ENCODE measurements around the gene ZNF740. TPM values are rescaled to one million over a fixed set of nuclear protein-coding genes. Genes with fewer than 3 reads are reported as not detected.

ZNF740 gene
- total and polyA plus RNA-seq, 2 donors (not counting 1 experiment from before 2014, with no cell fraction given): 35.9 to 117 TPM

- Mint-ChIP-seq H3K4me1 (peaks cover 16% of the 10 kb centered on the region), H3K27ac (no peak overlapping the region), H3K4me3 (no peak overlapping the region), H3K27me3 (no peaks in the 10 kb centered on the region), H3K9me3 (ENCODE audit: insufficient read depth) (no peaks in the 10 kb centered on the region)
- Histone ChIP-seq H3K4me3 (ENCODE audit: control extremely low read depth in 1 of 5, extremely low read depth in 1 of 5, insufficient read depth in 1 of 5, low read depth in 2 of 5, low read length in 4 of 5) (no peak overlapping the region), H3K27me3 (replicated peaks in 1 of 4; ENCODE audit: control extremely low read depth in 1 of 4, control insufficient read depth in 3 of 4, insufficient read depth in 4 of 4, low read length in 3 of 4) (no peaks in the 10 kb centered on the region), H3K4me1 (ENCODE audit: control insufficient read depth in 2 of 2, insufficient read depth in 2 of 2, low read length in 2 of 2) (peaks cover 7 to 21% of the 10 kb centered on the region in 2 donors), H3K36me3 (replicated peaks in 1 of 2; ENCODE audit: control extremely low read depth in 1 of 2, control insufficient read depth in 1 of 2, extremely low read depth in 1 of 2, insufficient read depth in 2 of 2, low read length in 1 of 2) (no peaks in the 10 kb centered on the region), H3K79me2 (ENCODE audit: control insufficient read depth, insufficient read depth, low read length) (no peaks in the 10 kb centered on the region), H3K4me2 (replicated peaks; ENCODE audit: low read depth, low read length, poor library complexity, severe bottlenecking) (no peak overlapping the region), H4K20me1 (ENCODE audit: control insufficient read depth, insufficient read depth, low read length, poor library complexity, severe bottlenecking) (no peaks in the 10 kb centered on the region), H3K27ac (ENCODE audit: low read length in 2 of 2) (no peak overlapping the region), H2AFZ (ENCODE audit: insufficient read depth, low read depth, low read length, poor library complexity, severe bottlenecking) (no peak overlapping the region), H3K9me3 (ENCODE audit: control extremely low read depth in 1 of 3, control insufficient read depth in 2 of 3, insufficient read depth in 1 of 3, low read length in 2 of 3) (no peaks in the 10 kb centered on the region), H3K9ac (ENCODE audit: low read length) (no peak overlapping the region)
- no peak for TF ChIP-seq EZH2 (IDR thresholded peaks at IDR 0.05; ENCODE audit: borderline replicate concordance, insufficient read depth, low read depth, low read length, poor library complexity, severe bottlenecking)
- POLR2A ChIA-PET: no interaction called here
- ATAC-seq (ENCODE audit: low read depth) (no peak), DNase-seq (no peak)
- WGBS (ENCODE audit: insufficient coverage): 97% methylated on average over 10 of the region's 11 CpGs
- intact Hi-C loops (cut with micrococcal nuclease): no loop called here
- CTCF ChIA-PET: interaction anchor here (1.0 to 1.6 kb wide), 3 partner anchors 14 to 96 kb away, joined by 4 to 5 read pairs (median 4); no protein-coding TSS in a partner anchor
Measured at GRCh38 chr12:53227341-53227740, 46.8 kb downstream of the ZNF740 start.

GRCh38 chr12:53227836-53228235 is 47.3 kb downstream of the ZNF740 start:
- no peak overlapping the region for H3K27ac Mint-ChIP-seq
- no peaks in the 10 kb centered on the region for H3K9me3 ChIP-seq (ENCODE audit: control extremely low read depth in 1 of 3, control insufficient read depth in 2 of 3, insufficient read depth in 1 of 3, low read length in 2 of 3)

More at GRCh38 chr12:53227836-53228235, 47.3 kb downstream of the ZNF740 start:
- Histone ChIP-seq H3K27me3 (replicated peaks in 1 of 4; ENCODE audit: control extremely low read depth in 1 of 4, control insufficient read depth in 3 of 4, insufficient read depth in 4 of 4, low read length in 3 of 4) (no peaks in the 10 kb centered on the region), H3K4me3 (ENCODE audit: control extremely low read depth in 1 of 5, extremely low read depth in 1 of 5, insufficient read depth in 1 of 5, low read depth in 2 of 5, low read length in 4 of 5) (no peak overlapping the region), H3K79me2 (ENCODE audit: control insufficient read depth, insufficient read depth, low read length) (no peaks in the 10 kb centered on the region), H3K9ac (ENCODE audit: low read length) (no peak overlapping the region), H2AFZ (ENCODE audit: insufficient read depth, low read depth, low read length, poor library complexity, severe bottlenecking) (no peak overlapping the region), H3K27ac (ENCODE audit: low read length in 2 of 2) (no peak overlapping the region), H3K36me3 (replicated peaks in 1 of 2; ENCODE audit: control extremely low read depth in 1 of 2, control insufficient read depth in 1 of 2, extremely low read depth in 1 of 2, insufficient read depth in 2 of 2, low read length in 1 of 2) (no peaks in the 10 kb centered on the region), H3K4me2 (replicated peaks; ENCODE audit: low read depth, low read length, poor library complexity, severe bottlenecking) (no peak overlapping the region), H3K4me1 (ENCODE audit: control insufficient read depth in 2 of 2, insufficient read depth in 2 of 2, low read length in 2 of 2) (peaks cover 9 to 21% of the 10 kb centered on the region in 2 donors), H4K20me1 (ENCODE audit: control insufficient read depth, insufficient read depth, low read length, poor library complexity, severe bottlenecking) (no peaks in the 10 kb centered on the region)
- TF ChIP-seq CTCF (IDR thresholded peaks at IDR 0.05): no peak
- TF ChIP-seq EZH2 (IDR thresholded peaks at IDR 0.05; ENCODE audit: borderline replicate concordance, insufficient read depth, low read depth, low read length, poor library complexity, severe bottlenecking): no peak
- ATAC-seq (ENCODE audit: low read depth) (no peak), DNase-seq (no peak)
- peaks cover 16% of the 10 kb centered on the region for H3K4me1 Mint-ChIP-seq
- intact Hi-C loops (cut with micrococcal nuclease): no loop called here
- H3K9me3 Mint-ChIP-seq (ENCODE audit: insufficient read depth): no peaks in the 10 kb centered on the region
- 100% methylated on average over 1 of the region's 1 CpG for WGBS (ENCODE audit: insufficient coverage)
- POLR2A ChIA-PET: no interaction called here
- H3K27me3 Mint-ChIP-seq: no peaks in the 10 kb centered on the region
- no peak overlapping the region for H3K4me3 Mint-ChIP-seq
- CTCF ChIA-PET: interaction anchor here (0.6 to 1.1 kb wide), 3 partner anchors 10 to 48 kb away, joined by 3 to 7 read pairs (median 4); no protein-coding TSS in a partner anchor

Data from B cell (primary cell).